HepG2 (cell line): ENCODE measurements around the gene PFAS. TPM values are rescaled to one million over a fixed set of nuclear protein-coding genes. Genes with fewer than 3 reads are reported as not detected.

Experiments
- ARID4A ChIP-seq: sonication (generic); formaldehyde crosslinking; IDR thresholded peaks from 2 replicates; pipeline ENCODE4 v1.5.0; 2020; ENCODE audit warnings: mild to moderate bottlenecking, missing genetic modification reagents, borderline replicate concordance
- ATF6 ChIP-seq: sonication (generic); formaldehyde crosslinking; conservative IDR thresholded peaks from 2 replicates; pipeline ENCODE4 v1.4.0; 2020; ENCODE audit warnings: missing genetic modification reagents
- BHLHE40 ChIP-seq: IDR thresholded peaks from 2 replicates; pipeline ENCODE4 v1.6.1; 2011; ENCODE audit warnings: low read length, improper control_type of control experiment
- ELF3 ChIP-seq: IDR thresholded peaks from 2 replicates; pipeline ENCODE4 v1.6.1; 2016; ENCODE audit warnings: missing genetic modification reagents, missing compliant biosample characterization
- ESRRA ChIP-seq: sonication (generic); formaldehyde crosslinking; IDR thresholded peaks from 2 replicates; pipeline ENCODE4 v1.5.1; 2020; ENCODE audit warnings: mild to moderate bottlenecking, low read depth, missing genetic modification reagents
- FOXM1 ChIP-seq: sonication (generic); formaldehyde crosslinking; IDR thresholded peaks from 2 replicates; pipeline ENCODE4 v1.5.0; 2020; ENCODE audit warnings: missing genetic modification reagents
- GZF1 ChIP-seq: sonication (generic); formaldehyde crosslinking; IDR thresholded peaks from 2 replicates; pipeline ENCODE4 v1.5.1; 2020; ENCODE audit warnings: mild to moderate bottlenecking, missing genetic modification reagents
- HNRNPUL1 ChIP-seq: fragments of 200-400 bp; formaldehyde crosslinking; IDR thresholded peaks from 2 replicates; pipeline ENCODE4 v1.6.1; 2017; ENCODE audit warnings: low read depth, mild to moderate bottlenecking, low read length, moderate library complexity
- KAT2B ChIP-seq: fragments of 150-350 bp; IDR thresholded peaks from 2 replicates; pipeline ENCODE4 v1.6.1; 2014; ENCODE audit warnings: low read depth, low read length, borderline replicate concordance
- KMT2B ChIP-seq: IDR thresholded peaks from 2 replicates; pipeline ENCODE4 v1.6.1; 2016; ENCODE audit warnings: missing genetic modification reagents, missing compliant biosample characterization
- MIXL1 ChIP-seq: IDR thresholded peaks from 2 replicates; pipeline ENCODE4 v1.6.1; 2016
- MYPOP ChIP-seq: sonication (generic); formaldehyde crosslinking; IDR thresholded peaks from 2 replicates; pipeline ENCODE4 v1.8.1; 2023; ENCODE audit warnings: mild to moderate bottlenecking, moderate library complexity, missing genetic modification reagents
- NFYC ChIP-seq: IDR thresholded peaks from 2 replicates; pipeline ENCODE4 v1.6.1; 2016; ENCODE audit warnings: missing genetic modification reagents, missing compliant biosample characterization
- NKX3-1 ChIP-seq: sonication (generic); formaldehyde crosslinking; IDR thresholded peaks from 2 replicates; pipeline ENCODE4 v1.5.0; 2020; ENCODE audit warnings: missing genetic modification reagents
- NRL ChIP-seq: sonication (generic); formaldehyde crosslinking; IDR thresholded peaks from 2 replicates; pipeline ENCODE4 v1.5.0; 2020; ENCODE audit warnings: missing genetic modification reagents, mild to moderate bottlenecking, moderate library complexity, borderline replicate concordance
- PLSCR1 ChIP-seq: sonication (generic); formaldehyde crosslinking; IDR thresholded peaks from 2 replicates; pipeline ENCODE4 v1.5.0; 2020; ENCODE audit warnings: missing genetic modification reagents, mild to moderate bottlenecking, borderline replicate concordance
- RFX3 ChIP-seq: IDR thresholded peaks from 2 replicates; pipeline ENCODE4 v1.6.1; 2016; ENCODE audit warnings: missing biosample characterization, missing genetic modification reagents
- SALL1 ChIP-seq: sonication (generic); formaldehyde crosslinking; IDR thresholded peaks from 2 replicates; pipeline ENCODE4 v1.8.0; 2022; ENCODE audit warnings: mild to moderate bottlenecking, missing genetic modification reagents
- SP5 ChIP-seq: IDR thresholded peaks from 2 replicates; pipeline ENCODE4 v1.6.1; 2016; ENCODE audit warnings: low read depth, borderline replicate concordance
- ZMYM2 ChIP-seq: sonication (generic); formaldehyde crosslinking; IDR thresholded peaks from 2 replicates; pipeline ENCODE4 v1.8.0; 2022; ENCODE audit warnings: mild to moderate bottlenecking, missing genetic modification reagents
- ZNF292 ChIP-seq: sonication (generic); formaldehyde crosslinking; IDR thresholded peaks from 2 replicates; pipeline ENCODE4 v1.8.1; 2022; ENCODE audit warnings: mild to moderate bottlenecking, low read depth, missing genetic modification reagents, borderline replicate concordance
- ZNF343 ChIP-seq: sonication (generic); formaldehyde crosslinking; IDR thresholded peaks from 2 replicates; pipeline ENCODE4 v1.4.0; 2020; ENCODE audit warnings: mild to moderate bottlenecking, missing genetic modification reagents
- ZNF605 ChIP-seq: sonication (generic); formaldehyde crosslinking; IDR thresholded peaks from 2 replicates; pipeline ENCODE4 v1.8.0; 2022; ENCODE audit warnings: mild to moderate bottlenecking, missing genetic modification reagents
- polyA plus RNA-seq, 8 experiments: library from polyadenylated mRNA; depleted of rRNA in 3 of 8; stranded (reverse) in 7 of 8; unstranded in 1 of 8; fragments of >200 nt; fragmentation: Illumina TruSeq in 4 of 8; extraction: Trizol in 4 of 8; gene quantifications; 2 replicates each; pipeline versions ENCODE4 v1.2.1 to v1.2.3, GENCODE V29; 2011 to 2016; ENCODE audit warnings: low read depth in 4 of 8, missing spikeins in 1 of 8, mixed read lengths in 1 of 8; ENCODE audit not compliant: insufficient read depth in 1 of 8
- total RNA-seq, 5 experiments: library from RNA; depleted of rRNA; stranded (reverse); fragments of >200 nt; fragmentation: Illumina TruSeq; extraction: Trizol; gene quantifications; 2 replicates each; pipeline ENCODE4 v1.2.3, GENCODE V29; 2016; ENCODE audit warnings: low read depth in 1 of 5

Gene PFAS
- total and polyA plus RNA-seq, 2 of the 13 experiments (the other 11 are each of a cell fraction or from before 2014, with no cell fraction given): 49.4 to 58.2 TPM

GRCh38 chr17:8248751-8249607 is at the start of gene PFAS (continued):
- TF ChIP-seq ZNF292 (CRISPR knock-in tag) (no peak), MIXL1 (CRISPR knock-in tag) (no peak), ATF6 (CRISPR knock-in tag) (no peak), PLSCR1 (CRISPR knock-in tag) (no peak), GZF1 (no peak), NFYC (CRISPR knock-in tag) (peak; percentile 59), ZMYM2 (CRISPR knock-in tag) (no peak), SP5 (peak; percentile 33; the same call in 1 of the 2 replicates), NKX3-1 (no peak), FOXM1 (CRISPR knock-in tag) (no peak), ZNF343 (no peak), HNRNPUL1 (no peak), ELF3 (no peak), KMT2B (CRISPR knock-in tag) (peak; percentile 97), ZNF605 (peak; percentile 64), RFX3 (no peak), ARID4A (CRISPR knock-in tag) (peak; percentile 98), NRL (CRISPR knock-in tag) (peak; percentile 65), MYPOP (CRISPR knock-in tag) (peak; percentile 83), ESRRA (no peak), SALL1 (CRISPR knock-in tag) (peak; percentile 77), BHLHE40 (peak; percentile 69; the same call in 1 of the 2 replicates), KAT2B (no peak)
